Activated CD8-positive, alpha-beta memory T cell treated with anti-CD3 and anti-CD28 coated beads, Interleukin-2, amount 50 U/mL, for 24 hours (primary cell): Measurements from ENCODE around the gene U2AF2.

Source experiments
- DNase-seq: peaks from one replicate; pipeline ENCODE4 v3.0.0-alpha.2; 2020; ENCODE audit errors: extremely low read depth

Gene U2AF2

GRCh38 chr19:55643003-55643886 is 11.6 kb upstream of the U2AF2 start, which contains the start of gene ZNF581:
Gene ZNF581 (plus strand): TSS chr19:55643649. CDS start chr19:55644572, 923 bp downstream.
- DNase-seq = no peak

GRCh38 chr19:55643887-55644176 is 11.0 kb upstream of the U2AF2 start:
- no peak for DNase-seq

DNA sequence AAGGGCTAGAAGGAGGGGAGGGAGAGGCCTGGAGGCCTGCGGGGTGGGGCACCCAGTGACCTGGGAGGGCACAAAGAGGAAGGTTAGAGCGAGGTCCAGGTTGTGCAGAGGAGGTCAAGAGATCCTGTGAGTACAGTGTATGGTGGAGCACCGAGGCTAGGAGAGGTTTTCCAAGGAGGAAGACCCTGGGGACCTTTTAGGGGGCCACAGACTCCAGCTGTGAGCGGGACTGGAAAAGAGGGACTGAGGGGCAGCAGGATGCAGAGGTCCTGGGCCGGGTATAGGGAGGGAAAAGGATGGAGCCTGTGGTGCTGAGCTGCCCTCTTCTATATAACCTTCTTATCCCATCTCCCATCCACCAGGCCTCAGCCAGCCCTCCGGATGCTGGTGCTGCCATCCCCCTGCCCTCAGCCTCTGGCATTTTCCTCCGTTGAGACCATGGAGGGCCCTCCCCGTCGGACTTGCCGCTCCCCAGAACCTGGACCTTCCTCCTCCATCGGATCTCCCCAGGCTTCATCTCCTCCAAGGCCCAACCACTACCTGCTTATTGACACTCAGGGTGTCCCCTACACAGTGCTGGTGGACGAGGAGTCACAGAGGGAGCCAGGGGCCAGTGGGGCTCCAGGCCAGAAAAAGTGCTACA is 10.5 kb upstream of the U2AF2 start:
- no peak for DNase-seq

- no peak for DNase-seq
Measured at GRCh38 chr19:55644842-55645511, 9.9 kb upstream of the U2AF2 start.

DNA sequence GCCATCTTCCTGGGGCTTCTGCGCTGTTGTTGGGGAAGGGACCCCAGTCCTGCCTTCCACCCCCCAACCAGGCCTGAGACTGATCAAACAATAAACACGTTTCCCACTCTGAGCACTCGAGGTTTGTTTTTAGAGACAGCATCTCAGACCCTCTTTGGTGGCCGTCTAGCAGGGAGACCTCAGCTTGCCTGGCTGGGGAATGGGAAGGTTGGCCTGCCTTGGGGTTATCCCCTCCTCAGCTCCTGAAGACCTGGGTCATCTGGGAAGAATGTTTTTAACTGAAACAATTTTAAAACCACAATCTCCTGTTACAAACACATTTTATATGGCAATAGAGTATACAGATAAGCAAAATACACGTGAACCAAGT is 9.3 kb upstream of the U2AF2 start:
- DNase-seq = no peak

GRCh38 chr19:55646889-55647731 is 7.7 kb upstream of the U2AF2 start:
- no peak for DNase-seq

DNA sequence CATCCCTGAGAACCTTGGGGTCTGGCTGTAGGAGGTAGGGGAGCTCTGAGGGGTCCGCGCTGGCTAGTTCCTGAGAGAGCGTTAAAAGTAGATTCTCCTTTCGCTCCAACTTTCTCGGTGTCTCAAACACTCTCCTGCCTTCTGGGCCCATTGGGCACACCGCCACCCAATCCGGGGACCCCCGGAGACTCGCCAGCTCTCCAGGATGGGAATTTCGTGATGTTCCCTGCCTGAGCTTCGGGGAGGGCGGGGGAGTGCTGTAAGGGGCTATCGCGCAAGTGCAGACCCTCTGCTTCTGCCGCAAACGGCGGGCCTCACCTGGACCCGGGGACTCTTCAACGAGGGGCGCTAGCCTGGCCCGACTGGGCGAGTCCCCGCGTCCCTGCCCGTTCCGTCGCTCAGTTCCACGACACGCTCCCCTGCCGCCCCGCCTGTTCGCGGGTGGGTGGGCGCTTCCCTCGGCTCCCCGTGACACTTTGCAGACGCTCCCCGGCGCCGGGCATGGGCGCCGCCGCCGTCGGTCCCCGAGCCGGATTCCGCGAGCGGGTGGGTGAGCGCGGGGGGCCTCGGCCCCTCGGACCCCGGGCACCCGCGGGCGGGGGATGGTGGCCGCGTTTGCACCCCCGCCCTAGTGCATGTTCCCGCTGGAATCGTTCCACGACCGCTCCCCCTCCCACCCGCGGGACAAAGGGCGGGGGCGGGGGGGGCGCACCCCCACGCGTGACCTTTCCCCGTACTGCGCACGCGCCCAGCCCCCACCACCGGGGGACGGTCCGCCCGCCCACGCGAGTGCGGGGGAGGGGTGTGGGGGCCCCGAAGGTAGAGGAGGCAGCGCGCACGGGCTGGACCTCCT is 6.9 kb upstream of the U2AF2 start, which contains the start of gene CCDC106:
Gene CCDC106, plus strand, starts transcription at position 481 of the 853 bp plus-strand sequence. CDS start 835 bp downstream, outside the sequence.
- no peak for DNase-seq

DNA sequence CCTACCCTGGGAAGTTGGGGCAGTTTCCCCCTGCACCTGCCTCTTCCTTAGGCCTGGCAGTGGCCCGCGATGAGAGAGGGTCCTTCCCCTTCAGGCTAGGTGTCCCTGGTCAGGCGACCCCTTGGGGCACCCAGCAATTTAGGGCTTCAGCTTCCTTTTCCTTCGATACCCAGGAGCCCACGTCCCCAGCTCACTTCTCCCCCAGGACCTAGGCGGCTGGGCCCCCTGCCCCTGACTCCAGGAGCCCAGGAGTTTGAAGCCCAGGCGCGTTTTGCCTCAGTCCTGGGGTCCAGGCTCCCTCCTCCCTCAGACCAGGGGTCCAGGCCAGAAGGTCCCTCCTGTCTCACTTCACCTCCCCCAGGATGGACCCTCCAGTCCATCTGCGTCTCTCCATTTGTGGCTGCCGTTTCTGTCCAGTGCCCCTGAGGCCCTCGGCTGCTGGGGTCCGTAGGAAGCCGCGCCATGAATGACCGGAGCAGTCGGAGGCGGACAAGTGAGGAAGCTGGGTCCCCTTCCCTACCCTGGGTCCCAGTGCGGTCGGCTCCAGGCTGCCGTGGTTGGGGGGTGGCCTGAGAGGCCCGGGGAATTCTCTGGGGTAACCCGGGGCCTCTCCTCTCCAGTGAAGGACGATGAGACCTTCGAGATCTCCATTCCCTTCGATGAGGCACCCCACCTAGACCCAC is 6.1 kb upstream of the U2AF2 start:
- no peak for DNase-seq

DNA sequence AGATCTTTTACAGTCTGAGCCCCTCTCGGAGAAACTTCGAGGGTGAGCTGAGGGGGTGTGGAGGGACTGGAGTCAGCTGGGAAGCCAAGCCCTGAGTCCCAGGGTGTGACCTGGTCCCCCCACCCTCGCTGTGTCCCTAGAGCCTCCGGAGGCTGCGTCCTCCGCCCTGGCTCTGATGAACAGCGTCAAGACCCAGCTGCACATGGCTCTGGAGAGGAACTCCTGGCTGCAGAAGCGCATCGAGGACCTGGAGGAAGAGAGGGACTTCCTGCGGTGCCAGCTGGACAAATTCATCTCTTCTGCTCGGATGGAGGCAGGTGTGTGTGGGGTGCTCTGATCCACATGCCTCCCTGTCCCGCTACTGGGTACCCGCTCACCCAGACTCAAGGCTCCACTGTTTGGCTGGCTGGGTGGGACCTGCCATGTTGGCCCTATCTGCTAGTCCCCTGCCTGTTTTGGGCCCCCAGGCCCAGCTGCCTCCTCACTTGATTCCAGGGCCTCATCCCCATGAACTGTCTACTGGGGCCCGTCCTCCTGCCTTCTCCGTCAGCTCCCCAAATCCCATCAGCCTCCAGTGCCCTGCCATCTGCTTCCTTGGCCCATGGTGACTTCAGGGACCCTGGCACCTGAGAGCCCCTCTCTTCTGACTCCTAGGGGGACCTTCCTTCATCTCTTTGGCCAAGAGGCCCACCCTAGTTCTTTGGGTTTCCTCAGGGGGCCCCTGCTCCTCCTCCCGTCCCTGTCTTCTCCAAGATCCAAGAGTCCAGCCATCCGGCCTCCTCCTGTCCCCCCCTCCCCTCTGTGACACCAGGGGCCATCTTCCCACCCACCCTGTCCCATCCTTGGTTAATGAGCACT is 5.3 kb upstream of the U2AF2 start:
- DNase-seq = no peak

- DNase-seq = no peak
Measured at GRCh38 chr19:55650126-55650557, 4.7 kb upstream of the U2AF2 start.

GRCh38 chr19:55650602-55651230 is 4.1 kb upstream of the U2AF2 start:
- no peak for DNase-seq

DNA sequence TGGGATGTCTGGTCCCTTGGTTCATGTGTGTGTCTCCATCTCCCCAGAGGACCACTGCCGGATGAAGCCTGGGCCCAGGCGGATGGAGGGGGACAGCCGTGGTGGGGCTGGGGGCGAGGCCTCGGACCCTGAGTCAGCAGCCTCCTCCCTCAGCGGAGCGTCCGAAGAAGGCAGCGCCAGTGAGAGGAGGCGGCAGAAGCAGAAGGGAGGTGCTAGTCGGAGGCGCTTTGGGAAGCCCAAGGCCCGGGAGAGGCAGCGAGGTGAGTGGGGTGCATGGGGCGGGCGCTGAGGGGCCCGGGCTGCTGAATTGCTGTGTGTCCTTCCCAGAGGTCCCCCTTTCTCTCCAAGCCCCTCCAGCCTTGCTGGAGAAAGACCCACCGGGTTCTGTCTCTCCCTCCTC is 3.6 kb upstream of the U2AF2 start:
- no peak for DNase-seq

GRCh38 chr19:55652311-55653128 is 2.3 kb upstream of the U2AF2 start:
- no peak for DNase-seq

- DNase-seq = peak; percentile 99
Measured at GRCh38 chr19:55653651-55654322, 1.0 kb upstream of the U2AF2 start.

- DNase-seq = peak; percentile 99
Measured at GRCh38 chr19:55654323-55654867, 440 bp upstream of the U2AF2 start.

DNA sequence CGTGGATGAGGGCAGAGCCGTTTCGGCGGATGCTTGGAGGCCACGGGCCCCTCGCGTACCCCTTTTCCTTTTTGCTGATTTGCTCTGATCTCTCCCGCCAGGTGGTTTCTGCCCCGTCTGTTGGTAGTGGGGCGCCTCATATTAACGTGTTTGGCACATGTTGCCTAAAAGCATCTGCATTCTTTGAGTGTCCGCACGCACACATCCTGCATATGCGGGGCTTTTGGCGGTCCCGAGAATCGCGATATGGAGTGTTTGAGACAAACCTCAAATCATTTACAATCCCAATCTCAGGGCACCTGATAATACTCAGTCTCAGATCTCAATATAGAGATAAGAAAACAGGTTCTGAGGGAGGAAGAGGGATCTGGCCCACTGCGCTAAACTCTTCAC is 809 bp downstream of the U2AF2 start:
- no peak for DNase-seq

- DNase-seq = no peak
Measured at GRCh38 chr19:55656552-55656951, 1.7 kb downstream of the U2AF2 start.
